Ishikawa (cell line): ENCODE results near the gene EIF3L.

Source experiments
- CEBPB ChIP-seq: IDR thresholded peaks from 2 replicates; pipeline ENCODE4 v1.6.1; 2012
- CREB1 ChIP-seq: IDR thresholded peaks from 2 replicates; pipeline ENCODE4 v1.6.1; 2012; ENCODE audit warnings: low read depth
- EGR1 ChIP-seq: IDR thresholded peaks from 2 replicates; pipeline ENCODE4 v1.6.1; 2012
- EP300 ChIP-seq: IDR thresholded peaks from 2 replicates; pipeline ENCODE4 v1.6.1; 2012; ENCODE audit warnings: borderline replicate concordance
- FOXM1 ChIP-seq: IDR thresholded peaks from 2 replicates; pipeline ENCODE4 v1.6.1; 2012; ENCODE audit warnings: low read depth, borderline replicate concordance
- MAX ChIP-seq: IDR thresholded peaks from 2 replicates; pipeline ENCODE4 v1.6.1; 2012
- NFIC ChIP-seq: IDR thresholded peaks from 2 replicates; pipeline ENCODE4 v1.6.1; 2012
- RAD21 ChIP-seq: IDR thresholded peaks from 2 replicates; pipeline ENCODE4 v1.6.1; 2012; ENCODE audit warnings: low read depth
- REST ChIP-seq: IDR thresholded peaks from 2 replicates; pipeline ENCODE4 v1.6.1; 2012; ENCODE audit warnings: low read depth, mild to moderate bottlenecking
- TAF1 ChIP-seq: IDR thresholded peaks from 2 replicates; pipeline ENCODE4 v1.6.1; 2012; ENCODE audit warnings: low read depth, mild to moderate bottlenecking
- TCF12 ChIP-seq: IDR thresholded peaks from 2 replicates; pipeline ENCODE4 v1.6.1; 2012; ENCODE audit warnings: low read depth
- TEAD4 ChIP-seq: IDR thresholded peaks from 2 replicates; pipeline ENCODE4 v1.6.1; 2012
- USF1 ChIP-seq: IDR thresholded peaks from 2 replicates; pipeline ENCODE4 v1.6.1; 2012
- YY1 ChIP-seq: IDR thresholded peaks from 2 replicates; pipeline ENCODE4 v1.6.1; 2012; ENCODE audit warnings: low read depth
- ZBTB7A ChIP-seq: IDR thresholded peaks from 2 replicates; pipeline ENCODE4 v1.6.1; 2012; ENCODE audit warnings: low read depth

The EIF3L gene

GRCh38 chr22:37803639-37804351 is 45.4 kb upstream of the EIF3L start:
- TF ChIP-seq CREB1 (no peak), FOXM1 (no peak), EGR1 (no peak), TAF1 (no peak), RAD21 (no peak), NFIC (no peak), CEBPB (no peak), YY1 (no peak), MAX (no peak), REST (no peak), TCF12 (no peak), ZBTB7A (no peak)

- TF ChIP-seq CEBPB, result no peak
- TF ChIP-seq REST, result no peak
- TF ChIP-seq ZBTB7A, result peak; percentile 67
Observed at GRCh38 chr22:37804352-37804880, 44.8 kb upstream of the EIF3L start.

- TF ChIP-seq USF1 (peak; percentile 47; the same call in 1 of the 2 replicates), FOXM1 (no peak), EGR1 (no peak), RAD21 (no peak), TAF1 (peak; percentile 85; the same call in 1 of the 2 replicates), EP300 (peak; percentile 80), TCF12 (peak; percentile 68), CEBPB (no peak; the same call in 1 of the 2 replicates), TEAD4 (peak; percentile 46), CREB1 (no peak), ZBTB7A (no peak), MAX (peak; percentile 75), NFIC (no peak), REST (no peak), YY1 (peak; percentile 84)
Observed at GRCh38 chr22:37804881-37805809, 44.1 kb upstream of the EIF3L start.

- no peak for TF ChIP-seq FOXM1
- TF ChIP-seq RAD21, result no peak
- no peak for TF ChIP-seq TAF1
- no peak for TF ChIP-seq USF1
- no peak for TF ChIP-seq TEAD4
Observed at GRCh38 chr22:37805810-37806277, 43.4 kb upstream of the EIF3L start.
